Upper lobe of right lung (tissue), 1 donor: ENCODE data around the gene R3HDM1. TPM values are rescaled to one million over a fixed set of nuclear protein-coding genes. Genes with fewer than 3 reads are reported as not detected.
"Not testable (repeated sequence)": the region's sequence is repeated elsewhere in the genome, so short reads cannot be mapped to it uniquely, and the experiment has no call there.

ENCODE experiments used
- ATAC-seq: fragments of 200-7000 bp; cut with Tn5 transposase; one replicate; pipeline ENCODE4 v1.9.1; 2020; ENCODE audit warnings: mild to moderate bottlenecking, moderate library complexity
- DNase-seq: peaks from one replicate; pipeline ENCODE4 v3.0.0-alpha.2; 2020
- H3K27ac ChIP-seq: fragments of 200-600 bp; one replicate; pipeline ENCODE4 v1.8.0; 2022
- H3K27me3 ChIP-seq: fragments of 200-600 bp; one replicate; pipeline ENCODE4 v1.8.0; 2022; ENCODE audit warnings: mild to moderate bottlenecking
- H3K36me3 ChIP-seq: fragments of 200-600 bp; one replicate; pipeline ENCODE4 v1.8.0; 2022
- H3K4me1 ChIP-seq: fragments of 200-600 bp; one replicate; pipeline ENCODE4 v1.8.0; 2022
- H3K4me3 ChIP-seq: fragments of 200-600 bp; one replicate; pipeline ENCODE4 v1.8.0; 2022; ENCODE audit warnings: mild to moderate bottlenecking
- H3K9me3 ChIP-seq: fragments of 200-600 bp; one replicate; pipeline ENCODE4 v1.8.0; 2022
- CTCF ChIP-seq: fragments of 200-600 bp; IDR thresholded peaks from one replicate; pipeline ENCODE4 v1.8.0; 2022; ENCODE audit warnings: antibody characterized with exemption
- intact Hi-C: fragments of 100-400 bp; cut with DNase I; formaldehyde crosslinking; loops from one replicate; pipeline ENCODE4 v1.11.0; 2022
- total RNA-seq: library from RNA; stranded (reverse); fragmentation: NEBNext Ultra II Directional; extraction: Animal tissue kit (Norgen Biotek cat#: 25700); gene quantifications from one replicate; pipeline ENCODE4 v1.2.1, GENCODE V29; 2021
- donor health status: DM: no; HTN: yes; CAD: no; lungs with severe emphysema.

Gene R3HDM1
- total RNA-seq, 1 donor from 2014 or later: 17.0 TPM

- intact Hi-C loops: no loop called here
- no peak overlapping the region for H3K4me3 ChIP-seq
- DNase-seq (no peak), ATAC-seq (no peak)
- H3K27ac ChIP-seq: no peak overlapping the region
- H3K9me3 ChIP-seq: no peaks in the 10 kb centered on the region
- no peaks in the 10 kb centered on the region for H3K4me1 ChIP-seq
- TF ChIP-seq CTCF: no peak
- no peaks in the 10 kb centered on the region for H3K36me3 ChIP-seq
- H3K27me3 ChIP-seq: no peaks in the 10 kb centered on the region
Measured at GRCh38 chr2:135615404-135615803, 84.1 kb downstream of the R3HDM1 start.

DNA sequence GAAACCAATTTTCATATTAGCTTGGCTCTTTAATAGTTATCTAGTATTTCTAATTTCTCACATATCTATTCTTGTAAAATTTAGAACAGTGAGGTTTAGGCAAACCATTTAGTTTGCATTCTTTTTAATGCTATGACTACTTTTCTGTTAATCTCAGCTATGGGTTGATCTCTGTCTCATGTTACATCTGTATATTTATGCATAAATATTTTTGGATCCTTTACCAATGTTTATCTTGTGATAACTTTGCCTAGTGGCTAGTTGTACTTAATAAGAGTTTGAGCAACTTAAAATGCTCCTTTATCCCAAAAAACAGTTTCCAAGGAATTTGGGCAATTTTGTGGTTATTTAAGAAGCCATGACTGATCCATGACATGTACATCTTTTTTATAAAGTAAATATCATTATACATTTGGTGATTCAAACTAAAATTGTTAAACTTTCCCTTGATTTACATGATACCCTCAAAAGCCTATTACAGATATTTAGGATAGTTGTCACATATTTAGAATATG is 86.3 kb downstream of the R3HDM1 start:
- ATAC-seq: no peak
- no peak overlapping the region for H3K4me3 ChIP-seq
- no peaks in the 10 kb centered on the region for H3K9me3 ChIP-seq
- no peak for DNase-seq
- intact Hi-C loops: no loop called here
- H3K36me3 ChIP-seq: no peaks in the 10 kb centered on the region
- TF ChIP-seq CTCF: no peak
- no peaks in the 10 kb centered on the region for H3K4me1 ChIP-seq
- no peaks in the 10 kb centered on the region for H3K27me3 ChIP-seq
- H3K27ac ChIP-seq: no peak overlapping the region

GRCh38 chr2:135620198-135620597 is 88.9 kb downstream of the R3HDM1 start:
- intact Hi-C loops: no loop called here
- DNase-seq (no peak), ATAC-seq (no peak)
- TF ChIP-seq CTCF: no peak
- H3K9me3 ChIP-seq: no peaks in the 10 kb centered on the region
- no peaks in the 10 kb centered on the region for H3K4me1 ChIP-seq
- no peak overlapping the region for H3K27ac ChIP-seq
- H3K27me3 ChIP-seq: no peaks in the 10 kb centered on the region
- H3K4me3 ChIP-seq: no peak overlapping the region
- H3K36me3 ChIP-seq: no peaks in the 10 kb centered on the region

DNA sequence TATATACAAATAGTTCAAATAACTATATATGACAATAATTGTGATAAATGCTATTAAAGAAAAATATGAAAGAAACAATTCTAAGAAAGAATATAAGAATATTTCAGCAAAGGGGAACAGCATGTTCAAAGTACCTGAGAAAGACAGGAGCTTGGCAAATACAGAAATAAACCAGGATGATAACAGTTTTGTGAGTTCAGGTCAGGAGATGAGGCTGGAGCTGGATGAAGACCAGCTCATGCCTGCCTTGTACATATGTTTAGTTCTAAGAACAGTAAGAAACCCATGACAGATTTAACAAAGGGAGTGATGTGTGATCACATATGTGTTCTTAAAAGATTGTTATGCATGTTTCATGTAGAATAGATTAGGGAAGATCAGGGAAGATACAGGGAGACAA is 98.2 kb downstream of the R3HDM1 start:
- Histone ChIP-seq H3K27ac (no peak overlapping the region), H3K9me3 (no peaks in the 10 kb centered on the region), H3K27me3 (no peaks in the 10 kb centered on the region), H3K4me3 (no peak overlapping the region), H3K4me1 (no peaks in the 10 kb centered on the region), H3K36me3 (no peaks in the 10 kb centered on the region)
- intact Hi-C loops: no loop called here
- DNase-seq (no peak), ATAC-seq (no peak)
- no peak for TF ChIP-seq CTCF

DNA sequence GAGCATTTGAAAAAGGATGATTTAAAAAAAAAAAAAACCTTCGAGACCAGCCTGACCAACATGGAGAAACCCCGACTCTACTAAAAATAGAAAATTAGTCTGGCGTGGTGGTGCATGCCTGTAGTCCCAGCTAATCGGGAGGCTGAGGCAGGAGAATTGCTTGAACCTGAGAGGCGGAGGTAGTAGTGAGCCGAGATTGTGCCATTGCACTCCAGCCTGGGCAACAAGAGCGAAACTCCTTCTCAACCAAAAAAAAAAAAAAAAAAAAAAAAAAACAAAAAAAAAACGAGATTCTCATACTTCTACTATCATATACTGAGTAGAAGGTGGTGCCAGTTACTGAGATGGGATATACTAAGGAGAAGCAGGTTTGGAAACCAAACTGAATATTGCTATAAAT is 98.8 kb downstream of the R3HDM1 start:
- not testable (repeated sequence) for ATAC-seq, H3K4me1 ChIP-seq, H3K4me3 ChIP-seq

GRCh38 chr2:135630488-135630887 is 99.2 kb downstream of the R3HDM1 start:
- DNase-seq (no peak), ATAC-seq (no peak)
- intact Hi-C loops: no loop called here
- Histone ChIP-seq H3K9me3 (no peaks in the 10 kb centered on the region), H3K4me1 (no peaks in the 10 kb centered on the region), H3K4me3 (no peak overlapping the region), H3K36me3 (peaks cover 1% of the 10 kb centered on the region), H3K27me3 (no peaks in the 10 kb centered on the region), H3K27ac (no peak overlapping the region)
- TF ChIP-seq CTCF: no peak

More for the DNA sequence above, 98.8 kb downstream of the R3HDM1 start:
- H3K27ac ChIP-seq, intact Hi-C loops, DNase-seq, H3K27me3 ChIP-seq, H3K36me3 ChIP-seq, H3K9me3 ChIP-seq: not testable (repeated sequence)
